Heart left ventricle (tissue), 16 donors: Measurements from ENCODE around the gene SEC61G. TPM values are rescaled to one million over a fixed set of nuclear protein-coding genes. Genes with fewer than 3 reads are reported as not detected.

ENCODE experiments used
- ATAC-seq, 4 donors: fragments of 200-7000 bp; cut with Tn5 transposase; one replicate each; pipeline ENCODE4 v1.9.1; 2020 to 2022; ENCODE audit warnings: moderate library complexity in 4 of 4, mild to moderate bottlenecking in 3 of 4, moderate number of reproducible peaks in 1 of 4
- DNase-seq, 5 donors: peaks; one replicate each; pipeline ENCODE4 v3.0.0-alpha.2; 2020
- H3K27ac ChIP-seq, 12 donors: fragments of 200-600 bp; sonication (generic) in 4 of 12; one replicate each; pipeline versions ENCODE4 v1.5.0 to v1.8.0; 2016 to 2022; ENCODE audit warnings: mild to moderate bottlenecking in 2 of 12
- H3K27me3 ChIP-seq, 9 donors: fragments of 200-600 bp; sonication (generic) in 2 of 9; one replicate each; pipeline versions ENCODE4 v1.5.1 to v1.8.0; 2016 to 2022; ENCODE audit warnings: mild to moderate bottlenecking in 3 of 9
- H3K36me3 ChIP-seq, 9 donors: fragments of 200-600 bp; sonication (generic) in 2 of 9; one replicate each; pipeline versions ENCODE4 v1.5.0 to v1.8.0; 2018 to 2022; ENCODE audit warnings: mild to moderate bottlenecking in 2 of 9
- H3K4me1 ChIP-seq, 12 donors: fragments of 200-600 bp; sonication (generic) in 4 of 12; one replicate each; pipeline versions ENCODE4 v1.5.0 to v1.8.0; 2016 to 2022; ENCODE audit warnings: mild to moderate bottlenecking in 3 of 12
- H3K4me3 ChIP-seq, 12 donors: fragments of 200-600 bp; sonication (generic) in 4 of 12; one replicate each; pipeline versions ENCODE4 v1.5.0 to v1.8.0; 2017 to 2022; ENCODE audit warnings: mild to moderate bottlenecking in 9 of 12, moderate library complexity in 4 of 12
- H3K9me3 ChIP-seq, 12 donors: fragments of 200-600 bp; sonication (generic) in 4 of 12; one replicate each; pipeline versions ENCODE4 v1.5.0 to v1.8.0; 2016 to 2022; ENCODE audit warnings: mild to moderate bottlenecking in 1 of 12
- CTCF ChIP-seq, 12 donors: fragments of 200-600 bp; sonication (generic) in 4 of 12; IDR thresholded peaks; one replicate each; pipeline versions ENCODE4 v1.5.0 to v1.8.0; 2018 to 2022; ENCODE audit warnings: antibody characterized with exemption in 12 of 12, mild to moderate bottlenecking in 5 of 12
- POLR2A ChIP-seq, 2 donors: fragments of 450-650 bp; IDR thresholded peaks; one replicate each; pipeline ENCODE4 v1.6.1; 2017; ENCODE audit warnings: antibody characterized with exemption in 2 of 2, mild to moderate bottlenecking in 2 of 2, moderate library complexity in 2 of 2
- WGBS, 4 donors: extraction: QIAGEN DNeasy Blood & Tissue Kit in 2 of 4; methylation state at CpG; one replicate each; pipeline versions ENCODE4 v1.1.5 to v1.1.7; 2013 to 2018; 5-methylcytosine and 5-hydroxymethylcytosine counted together
- intact Hi-C, 10 donors: fragments of 100-400 bp; cut with DNase I; formaldehyde crosslinking; loops; one replicate each; pipeline versions ENCODE4 v1.11.1 to v1.14.2; 2022
- polyA plus RNA-seq, 2 donors: library from polyadenylated mRNA; stranded (reverse); fragments of 200-250 nt; gene quantifications; one replicate each; pipeline ENCODE4 v1.2.3, GENCODE V29; 2013
- total RNA-seq, 9 donors: library from RNA; depleted of rRNA in 2 of 9; stranded (reverse); fragments of >200 nt in 2 of 9; fragmentation: NEBNext Ultra II Directional in 3 of 9; extraction: Animal tissue kit (Norgen Biotek cat#: 25700) in 3 of 9; gene quantifications; one replicate each; pipeline versions ENCODE4 v1.1.0 to v1.2.4, GENCODE V29; 2016 to 2023
- donor health status: ischemic (EF 13 %, LVEDD 7.1; RV severe dilation, severe dysfunction).
- donor health status: healthy with polysubstance abuse.
- donor health status: DM: no; HTN: yes; CAD: no.
- donor health status: DM: no; HTN: no; CAD: no.
- donor health status: ischemic (EF 25% LVEDD 6.9; RV normal size, moderate dysfunction).
- donor health status: ischemic (EF 25% LVEDD 5.7; RV mildly dilated, moderate dysfunction).
- donor health status: healthy.
- donor health status: DM: yes; HTN: yes; CAD: no.
- donor health status: ischemic (EF 35%, LVEDD 5.7; RV mildly dilated, moderate dysfunction).
- donor health status: nonischemic (EF 11% LVEDD 7.7; RV severe dilation, severe dysfunction).
- donor health status: DM: yes; HTN: yes; CAD: no.
- donor health status: PGD.
- donor health status: ischemic (EF 29% LVEDD 5.4; RV normal size, mild dysfunction).
- donor health status: nonischemic (EF 23%, LVEDD 6.1; RV moderate dilation, normal function).

The SEC61G gene
- total and polyA plus RNA-seq, 11 donors: 65.7 to 629 (median 106) TPM

- Histone ChIP-seq H3K27me3 (no peaks in the 10 kb centered on the region), H3K9me3 (no peaks in the 10 kb centered on the region), H3K36me3 (no peaks in the 10 kb centered on the region), H3K27ac (no peak overlapping the region), H3K4me3 (no peak overlapping the region), H3K4me1 (peaks cover 0 to 6% (median 0%) of the 10 kb centered on the region in 12 donors)
- TF ChIP-seq POLR2A (IDR thresholded peaks at IDR 0.05) (no peak), CTCF (IDR thresholded peaks at IDR 0.05) (no peak)
- WGBS, 4 donors: 30 to 43% (median 33%) methylated on average over 3 of the region's 3 CpGs
- no peak for DNase-seq
- peak in 1 of 4 donors; percentile 72 for ATAC-seq
- intact Hi-C loops: loop anchor here in 1 of 10 donors (10.0 kb wide), 1 partner anchor 215 kb away; the partner anchor contains the start of gene EGFR
Observed at GRCh38 chr7:54799792-54800191, 40.8 kb upstream of the SEC61G start.

- ATAC-seq: no peak
- no peak overlapping the region for H3K4me3 ChIP-seq
- H3K36me3 ChIP-seq: no peaks in the 10 kb centered on the region
- no peak overlapping the region for H3K27ac ChIP-seq
- H3K4me1 ChIP-seq: peaks cover 0 to 6% (median 0%) of the 10 kb centered on the region in 12 donors
- no peaks in the 10 kb centered on the region for H3K27me3 ChIP-seq
- TF ChIP-seq POLR2A (IDR thresholded peaks at IDR 0.05) (no peak), CTCF (IDR thresholded peaks at IDR 0.05) (no peak)
- no peak for DNase-seq
- intact Hi-C loops: loop anchor here in 1 of 10 donors (10.0 kb wide), 1 partner anchor 216 kb away; the partner anchor contains the start of gene EGFR
- H3K9me3 ChIP-seq: no peaks in the 10 kb centered on the region
- 78 to 85% (median 82%) methylated on average over 4 of the region's 4 CpGs for WGBS, 4 donors
Observed at GRCh38 chr7:54798530-54798929, 39.5 kb upstream of the SEC61G start.

- Histone ChIP-seq H3K9me3 (no peaks in the 10 kb centered on the region), H3K27me3 (no peaks in the 10 kb centered on the region), H3K4me1 (peaks cover 0 to 6% (median 0%) of the 10 kb centered on the region in 12 donors), H3K4me3 (no peak overlapping the region), H3K36me3 (no peaks in the 10 kb centered on the region), H3K27ac (no peak overlapping the region)
- no peak for TF ChIP-seq CTCF (IDR thresholded peaks at IDR 0.05)
- TF ChIP-seq POLR2A (IDR thresholded peaks at IDR 0.05): no peak
- no peak for DNase-seq
- intact Hi-C loops: loop anchor here in 1 of 10 donors (10.0 kb wide), 1 partner anchor 218 kb away; the partner anchor contains the start of gene EGFR
- ATAC-seq: no peak
- WGBS, 4 donors: 81 to 86% (median 84%) methylated on average over 4 of the region's 4 CpGs
Observed at GRCh38 chr7:54796853-54797252, 37.8 kb upstream of the SEC61G start.

GRCh38 chr7:54796150-54796549 is 37.1 kb upstream of the SEC61G start:
- intact Hi-C loops: loop anchor here in 1 of 10 donors (10.0 kb wide), 1 partner anchor 219 kb away; the partner anchor contains the start of gene EGFR
- WGBS, 4 donors: 63 to 77% (median 67%) methylated on average over 6 of the region's 6 CpGs
- ATAC-seq: no peak

More at GRCh38 chr7:54796150-54796549, 37.1 kb upstream of the SEC61G start:
- no peak overlapping the region for H3K27ac ChIP-seq
- H3K4me3 ChIP-seq: no peak overlapping the region
- H3K27me3 ChIP-seq: no peaks in the 10 kb centered on the region
- peaks cover 0 to 6% (median 0%) of the 10 kb centered on the region in 12 donors for H3K4me1 ChIP-seq
- no peak for TF ChIP-seq CTCF (IDR thresholded peaks at IDR 0.05)
- no peak for TF ChIP-seq POLR2A (IDR thresholded peaks at IDR 0.05)
- no peaks in the 10 kb centered on the region for H3K36me3 ChIP-seq
- H3K9me3 ChIP-seq: no peaks in the 10 kb centered on the region
- no peak for DNase-seq
